SK-N-SH (cell line): ENCODE results near the gene KRTAP4-16. TPM values are rescaled to one million over a fixed set of nuclear protein-coding genes. Genes with fewer than 3 reads are reported as not detected.

Experiments
- CTCF ChIA-PET: fragments of 300-600, 350-600 bp; formaldehyde crosslinking; extraction: SDS; loops from one replicate; lab custom pipeline; 2021; lab: Yijun Ruan, JAX
- POLR2A ChIA-PET: fragments of 350-600 bp; sonication (Branson Sonifier 250); formaldehyde crosslinking; extraction: SDS; loops from one replicate; lab custom pipeline; 2020; ENCODE audit warnings: antibody characterized with exemption, inconsistent platforms; lab: Yijun Ruan, JAX
- DNase-seq: peaks from one replicate; pipeline ENCODE4 v3.0.0; 2012
- H2AFZ ChIP-seq: fragments of 200-600 bp; sonication (generic); 2 replicates; pipeline ENCODE4 v1.8.1; 2016; ENCODE audit warnings: antibody characterized with exemption, mild to moderate bottlenecking, low read depth
- H3F3A ChIP-seq: fragments of 200-600 bp; sonication (generic); replicated peaks from 2 replicates; pipeline ENCODE3; 2016; ENCODE audit warnings: antibody characterized with exemption, mild to moderate bottlenecking; ENCODE audit not compliant: insufficient read depth
- H3K27ac ChIP-seq, 2 experiments: fragments of 200-500 bp in 1 of 2; fragments of 200-600 bp in 1 of 2; sonication (Bioruptor generic) in 1 of 2; sonication (generic), shearing (Covaris generic) in 1 of 2; 2 replicates each; pipeline versions ENCODE4 v1.5.1 to v1.6.1; 2014 to 2016; ENCODE audit warnings: low read depth in 2 of 2, inconsistent platforms in 1 of 2, low read length in 1 of 2, mild to moderate bottlenecking in 1 of 2, mixed read lengths in 1 of 2
- H3K27me3 ChIP-seq: fragments of 200-600 bp; sonication (generic), shearing (Covaris generic); 2 replicates; pipeline ENCODE4 v1.6.1; 2016; ENCODE audit warnings: mixed run types; ENCODE audit not compliant: insufficient read depth
- H3K36me3 ChIP-seq, 2 experiments: fragments of 200-500 bp in 1 of 2; fragments of 200-600 bp in 1 of 2; sonication (Bioruptor generic) in 1 of 2; sonication (generic) in 1 of 2; replicated peaks in 1 of 2; 2 replicates each; pipeline versions ENCODE3 to v1.5.1; 2014 to 2016; ENCODE audit warnings: low read length in 1 of 2, mild to moderate bottlenecking in 1 of 2; ENCODE audit not compliant: insufficient read depth in 2 of 2, control insufficient read depth in 1 of 2
- H3K4me1 ChIP-seq, 2 experiments: fragments of 200-500 bp in 1 of 2; fragments of 200-600 bp in 1 of 2; sonication (Bioruptor generic) in 1 of 2; sonication (generic), shearing (Covaris generic) in 1 of 2; 2 replicates each; pipeline versions ENCODE4 v1.5.1 to v1.6.1; 2014 to 2016; ENCODE audit warnings: low read depth in 1 of 2, low read length in 1 of 2, mixed run types in 1 of 2; ENCODE audit not compliant: insufficient read depth in 2 of 2, control insufficient read depth in 1 of 2
- H3K4me2 ChIP-seq: fragments of 200-600 bp; sonication (generic), shearing (Covaris generic); 2 replicates; pipeline ENCODE4 v1.6.1; 2017; ENCODE audit warnings: mixed run types
- H3K4me3 ChIP-seq, 2 experiments: fragments of 200-500 bp in 1 of 2; fragments of 200-600 bp in 1 of 2; sonication (Bioruptor generic) in 1 of 2; sonication (generic), shearing (Covaris generic) in 1 of 2; 2 replicates each; pipeline versions ENCODE4 v1.5.1 to v1.8.1; 2014 to 2016; ENCODE audit warnings: low read depth in 2 of 2, inconsistent platforms in 1 of 2, low read length in 1 of 2, mild to moderate bottlenecking in 1 of 2, mixed read lengths in 1 of 2, moderate library complexity in 1 of 2
- H3K79me2 ChIP-seq: fragments of 200-600 bp; sonication (generic); 2 replicates; pipeline ENCODE4 v1.8.1; 2017; ENCODE audit warnings: mild to moderate bottlenecking; ENCODE audit not compliant: insufficient read depth
- H3K9ac ChIP-seq: fragments of 200-600 bp; sonication (generic); 2 replicates; pipeline ENCODE4 v1.6.1; 2017; ENCODE audit warnings: mixed run types
- H3K9me2 ChIP-seq: fragments of 200-600 bp; sonication (generic); 2 replicates; pipeline ENCODE4 v1.6.1; 2017; ENCODE audit warnings: mixed run types
- H3K9me3 ChIP-seq: fragments of 200-600 bp; sonication (generic); 2 replicates; pipeline ENCODE4 v1.6.1; 2017; ENCODE audit warnings: mixed run types, mild to moderate bottlenecking, moderate library complexity
- H4K20me1 ChIP-seq: fragments of 200-600 bp; sonication (generic); 2 replicates; pipeline ENCODE4 v1.6.1; 2017; ENCODE audit warnings: mild to moderate bottlenecking, mixed run types; ENCODE audit not compliant: insufficient read depth
- EP300 ChIP-seq, 2 experiments: IDR thresholded peaks; 2 replicates each; pipeline versions ENCODE4 v1.4.0 to v1.6.1; 2012; ENCODE audit warnings: borderline replicate concordance in 1 of 2, low read depth in 1 of 2, low read length in 1 of 2
- EZH2phosphoT487 ChIP-seq: fragments of 200-600 bp; sonication (generic); IDR thresholded peaks from 2 replicates; pipeline ENCODE4 v1.6.1; 2017; ENCODE audit warnings: low read depth, mixed run types, mild to moderate bottlenecking, antibody characterized with exemption, moderate library complexity, borderline replicate concordance
- FOXM1 ChIP-seq: IDR thresholded peaks from 2 replicates; pipeline ENCODE4 v1.4.0; 2012; ENCODE audit warnings: low read depth, mild to moderate bottlenecking
- MAX ChIP-seq: IDR thresholded peaks from 2 replicates; pipeline ENCODE4 v1.4.0; 2012; ENCODE audit warnings: low read depth
- PBX3 ChIP-seq: IDR thresholded peaks from 2 replicates; pipeline ENCODE4; 2012
- RAD21 ChIP-seq: IDR thresholded peaks from 2 replicates; pipeline ENCODE4 v1.6.1; 2012; ENCODE audit warnings: mild to moderate bottlenecking, low read length
- RCOR1 ChIP-seq: fragments of 150-350 bp; IDR thresholded peaks from 2 replicates; pipeline ENCODE4 v1.6.1; 2017; ENCODE audit warnings: antibody characterized with exemption, low read length
- SIN3A ChIP-seq: IDR thresholded peaks from 2 replicates; pipeline ENCODE4 v1.6.1; 2012; ENCODE audit warnings: low read depth, mild to moderate bottlenecking, low read length, moderate library complexity, borderline replicate concordance
- TAF1 ChIP-seq: IDR thresholded peaks from 2 replicates; pipeline ENCODE4 v1.6.1; 2012; ENCODE audit warnings: low read depth, mild to moderate bottlenecking, low read length, moderate library complexity, borderline replicate concordance
- WGBS: methylation state at CpG from one replicate; pipeline ENCODE4 v1.1.6; 2017; ENCODE audit warnings: low lambda C conversion rate; 5-methylcytosine and 5-hydroxymethylcytosine counted together
- polyA plus RNA-seq, 3 experiments: library from polyadenylated mRNA; depleted of rRNA; stranded (reverse); fragments of >200 nt; gene quantifications; 2 replicates each; pipeline ENCODE4 v1.2.3, GENCODE V29; 2012
- TF ChIP-seq, protein P1 (sequence below): IDR thresholded peaks from 2 replicates; pipeline ENCODE4 v1.6.1; 2012; ENCODE audit warnings: mild to moderate bottlenecking, low read depth, low read length, moderate library complexity
- TF ChIP-seq, protein P2 (sequence below): fragments of 150-350 bp; IDR thresholded peaks from 2 replicates; pipeline ENCODE4 v1.6.1; 2017; ENCODE audit warnings: antibody characterized with exemption, low read length, low read depth, borderline replicate concordance

KRTAP4-16 gene
- polyA plus RNA-seq, 1 of the 3 experiments (the other 2 are of a cell fraction) = not detected

DNA sequence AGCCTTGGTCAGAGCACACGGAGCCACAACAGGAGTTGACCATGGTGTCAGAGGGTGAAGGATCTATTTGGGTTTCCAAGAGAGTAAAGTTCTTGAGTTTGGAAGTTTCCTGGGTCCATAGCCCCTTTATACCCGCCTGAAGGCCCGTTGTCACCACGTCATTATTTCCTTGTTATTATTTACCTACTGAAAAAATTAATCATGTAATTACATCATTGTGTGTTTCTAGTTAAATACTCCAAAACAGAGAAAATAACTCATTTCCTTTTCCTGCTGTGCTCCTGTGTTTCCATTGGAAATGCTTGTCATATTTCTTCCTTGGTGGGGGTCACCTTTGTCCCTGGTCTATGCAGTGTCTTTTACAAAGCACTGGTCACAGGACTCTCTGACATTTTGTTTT is 4.0 kb downstream of the KRTAP4-16 start, which contains the start of gene KRTAP4-8:
KRTAP4-8 (minus strand) TSS at position 101 of the 400 bp plus-strand sequence; CDS start at position 43, 58 bp downstream.
- TF ChIP-seq, protein P1, sequence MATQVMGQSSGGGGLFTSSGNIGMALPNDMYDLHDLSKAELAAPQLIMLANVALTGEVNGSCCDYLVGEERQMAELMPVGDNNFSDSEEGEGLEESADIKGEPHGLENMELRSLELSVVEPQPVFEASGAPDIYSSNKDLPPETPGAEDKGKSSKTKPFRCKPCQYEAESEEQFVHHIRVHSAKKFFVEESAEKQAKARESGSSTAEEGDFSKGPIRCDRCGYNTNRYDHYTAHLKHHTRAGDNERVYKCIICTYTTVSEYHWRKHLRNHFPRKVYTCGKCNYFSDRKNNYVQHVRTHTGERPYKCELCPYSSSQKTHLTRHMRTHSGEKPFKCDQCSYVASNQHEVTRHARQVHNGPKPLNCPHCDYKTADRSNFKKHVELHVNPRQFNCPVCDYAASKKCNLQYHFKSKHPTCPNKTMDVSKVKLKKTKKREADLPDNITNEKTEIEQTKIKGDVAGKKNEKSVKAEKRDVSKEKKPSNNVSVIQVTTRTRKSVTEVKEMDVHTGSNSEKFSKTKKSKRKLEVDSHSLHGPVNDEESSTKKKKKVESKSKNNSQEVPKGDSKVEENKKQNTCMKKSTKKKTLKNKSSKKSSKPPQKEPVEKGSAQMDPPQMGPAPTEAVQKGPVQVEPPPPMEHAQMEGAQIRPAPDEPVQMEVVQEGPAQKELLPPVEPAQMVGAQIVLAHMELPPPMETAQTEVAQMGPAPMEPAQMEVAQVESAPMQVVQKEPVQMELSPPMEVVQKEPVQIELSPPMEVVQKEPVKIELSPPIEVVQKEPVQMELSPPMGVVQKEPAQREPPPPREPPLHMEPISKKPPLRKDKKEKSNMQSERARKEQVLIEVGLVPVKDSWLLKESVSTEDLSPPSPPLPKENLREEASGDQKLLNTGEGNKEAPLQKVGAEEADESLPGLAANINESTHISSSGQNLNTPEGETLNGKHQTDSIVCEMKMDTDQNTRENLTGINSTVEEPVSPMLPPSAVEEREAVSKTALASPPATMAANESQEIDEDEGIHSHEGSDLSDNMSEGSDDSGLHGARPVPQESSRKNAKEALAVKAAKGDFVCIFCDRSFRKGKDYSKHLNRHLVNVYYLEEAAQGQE = no peak
- TF ChIP-seq MAX = no peak
- TF ChIP-seq FOXM1 = no peak
- TF ChIP-seq, protein P2, sequence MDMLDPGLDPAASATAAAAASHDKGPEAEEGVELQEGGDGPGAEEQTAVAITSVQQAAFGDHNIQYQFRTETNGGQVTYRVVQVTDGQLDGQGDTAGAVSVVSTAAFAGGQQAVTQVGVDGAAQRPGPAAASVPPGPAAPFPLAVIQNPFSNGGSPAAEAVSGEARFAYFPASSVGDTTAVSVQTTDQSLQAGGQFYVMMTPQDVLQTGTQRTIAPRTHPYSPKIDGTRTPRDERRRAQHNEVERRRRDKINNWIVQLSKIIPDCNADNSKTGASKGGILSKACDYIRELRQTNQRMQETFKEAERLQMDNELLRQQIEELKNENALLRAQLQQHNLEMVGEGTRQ = no peak
- TF ChIP-seq PBX3 = no peak
- TF ChIP-seq EP300 (IDR thresholded peaks at IDR 0.05; ENCODE audit: borderline replicate concordance in 1 of 2, low read depth in 1 of 2, low read length in 1 of 2) = no peak
- TF ChIP-seq RCOR1 = no peak
- no peak for TF ChIP-seq SIN3A
- no peak for TF ChIP-seq EZH2phosphoT487
- TF ChIP-seq RAD21 = no peak
- no peak for TF ChIP-seq TAF1

More for the DNA sequence above, 4.0 kb downstream of the KRTAP4-16 start, which contains the start of gene KRTAP4-8:
- ChIA-PET POLR2A (no interaction called here), CTCF (no interaction called here)
- H3F3A ChIP-seq = peaks cover 6% of the 10 kb centered on the region
- H3K27ac ChIP-seq = no peak within 1 kb of the TSS
- no peaks in the 10 kb centered on the region for H3K9me3 ChIP-seq
- H3K9me2 ChIP-seq = no peaks in the 10 kb centered on the region
- H4K20me1 ChIP-seq = no peaks in the 10 kb centered on the region
- H3K9ac ChIP-seq = no peak within 1 kb of the TSS
- H3K4me1 ChIP-seq = peaks cover 0 to 5% of the 10 kb centered on the region in 2 experiments; a peak in 1 of 4 replicates
- H3K79me2 ChIP-seq = no peaks in the 10 kb centered on the region
- no peak within 1 kb of the TSS for H2AFZ ChIP-seq
- H3K36me3 ChIP-seq = no peaks in the 10 kb centered on the region
- H3K27me3 ChIP-seq = no peaks in the 10 kb centered on the region
- 0 out of 2 replicates have a peak within 1 kb of the TSS, but pooled peaks have one; percentile 15 for H3K4me2 ChIP-seq
- H3K4me3 ChIP-seq = no peak within 1 kb of the TSS
- no peak for DNase-seq
- WGBS = 9% methylated on average over 4 of the region's 4 CpGs
